GM12874 (cell line): Measurements from ENCODE around the gene TREH.

ENCODE experiments used
- CTCF ChIP-seq: IDR thresholded peaks from 2 replicates; pipeline ENCODE4 v1.5.1; 2011; ENCODE audit warnings: low read depth, mild to moderate bottlenecking, control low read depth, low read length, moderate library complexity; ENCODE audit not compliant: insufficient read depth

TREH gene

GRCh38 chr11:118640332-118641154 is 38.9 kb downstream of the TREH start:
- no peak for TF ChIP-seq CTCF

GRCh38 chr11:118639899-118640298 is 39.6 kb downstream of the TREH start:
- TF ChIP-seq CTCF: no peak

- TF ChIP-seq CTCF: no peak
These were observed 40.7 kb downstream of the TREH start for GRCh38 chr11:118638726-118639125.

GRCh38 chr11:118636569-118637290 is 42.7 kb downstream of the TREH start:
- TF ChIP-seq CTCF: no peak

GRCh38 chr11:118635642-118636041 is 43.8 kb downstream of the TREH start:
- TF ChIP-seq CTCF: no peak

- TF ChIP-seq CTCF: no peak
These were observed 44.2 kb downstream of the TREH start for GRCh38 chr11:118635237-118635591.

GRCh38 chr11:118634431-118635236 is 44.8 kb downstream of the TREH start:
- no peak for TF ChIP-seq CTCF
